ENCODE data around the gene RPP21. TPM values are rescaled to one million over a fixed set of nuclear protein-coding genes. Genes with fewer than 3 reads are reported as not detected.

RPP21 gene
- polyA plus RNA-seq, 1 donor from 2014 or later: 109 TPM

DNA sequence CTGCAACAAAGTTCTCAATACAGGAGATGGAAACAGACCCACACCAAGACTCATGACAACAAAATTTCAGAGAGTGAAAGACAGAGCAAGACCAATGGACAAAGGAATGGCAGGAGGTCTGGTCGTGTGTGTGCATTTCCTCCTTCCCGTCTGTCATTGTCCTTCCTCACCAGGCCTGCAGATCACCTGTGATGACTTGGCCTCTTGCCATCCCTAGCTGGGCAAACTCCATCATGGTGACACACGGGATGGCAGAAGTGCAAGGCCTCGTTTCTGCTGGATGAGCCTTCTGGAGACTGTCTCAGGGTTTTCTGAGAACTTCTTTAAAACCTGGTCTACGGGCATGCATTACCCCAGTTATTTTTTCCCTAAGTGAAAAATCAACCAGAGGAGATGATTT, 49.2 kb downstream of the RPP21 start:
- Histone ChIP-seq H3K9me2 (ENCODE audit: insufficient read depth, low read length) (no peaks in the 10 kb centered on the region), H3K9ac (ENCODE audit: low read length) (no peak overlapping the region), H3K27me3 (ENCODE audit: insufficient read depth, low read depth, low read length) (no peaks in the 10 kb centered on the region), H2AFZ (ENCODE audit: low read depth, low read length) (no peak overlapping the region), H3K79me2 (replicated peaks; ENCODE audit: insufficient read depth, low read length) (no peaks in the 10 kb centered on the region), H3K9me3 (ENCODE audit: low read length) (no peaks in the 10 kb centered on the region), H4K20me1 (ENCODE audit: insufficient read depth) (no peaks in the 10 kb centered on the region), H3K4me2 (ENCODE audit: low read length) (no peak overlapping the region), H3K36me3 (ENCODE audit: insufficient read depth, low read length) (no peaks in the 10 kb centered on the region), H3K27ac (ENCODE audit: low read length) (no peak overlapping the region), H3K4me3 (ENCODE audit: low read length) (no peak overlapping the region), H3F3A (ENCODE audit: insufficient read depth, low read length, poor library complexity, severe bottlenecking) (no peaks in the 10 kb centered on the region)
- TF ChIP-seq EP300 (conservative IDR thresholded peaks at IDR 0.05; ENCODE audit: poor library complexity, severe bottlenecking): no peak

Small RNAs within 50 kb of the gene (small RNA-seq; reads per million reads assigned to genes)
- 0 reads per million in 3 experiments for gene HLA-N

Other genes starting within 250 kb of the RPP21 start
- not detected in 2 replicates for gene TRIM31, start 232.1 kb upstream of the RPP21 start, polyA plus RNA-seq
- gene TRIM40, start 209.0 kb upstream of the RPP21 start, polyA plus RNA-seq: not detected in 2 replicates
- not detected in 2 replicates for gene TRIM10, start 183.9 kb upstream of the RPP21 start, polyA plus RNA-seq
- gene TRIM15, start 181.6 kb upstream of the RPP21 start, polyA plus RNA-seq: not detected in 2 replicates
- 23.5 and 25.9 TPM in 2 replicates for gene TRIM26, start 131.8 kb upstream of the RPP21 start, polyA plus RNA-seq
- 9.2 and 14.0 TPM in 2 replicates for gene TRIM39, start 18.2 kb upstream of the RPP21 start, polyA plus RNA-seq
- 0.14 and 0.51 TPM in 2 replicates for gene HLA-E, start 144.4 kb downstream of the RPP21 start, polyA plus RNA-seq
- gene GNL1, start 211.3 kb downstream of the RPP21 start, polyA plus RNA-seq: 32.1 and 38.9 TPM in 2 replicates
- 11.7 and 13.0 TPM in 2 replicates for gene PRR3, start 212.1 kb downstream of the RPP21 start, polyA plus RNA-seq
- 17.6 and 19.5 TPM in 2 replicates for gene ABCF1, start 226.3 kb downstream of the RPP21 start, polyA plus RNA-seq